Body of pancreas (tissue), 4 donors: Measurements from ENCODE around the gene CAPZA1. TPM values are rescaled to one million over a fixed set of nuclear protein-coding genes. Genes with fewer than 3 reads are reported as not detected.
A peak's percentile ranks its signal among the peaks of the same experiment; 100 is the strongest.

Source experiments
- ATAC-seq: fragments of 150-250 bp; one replicate; pipeline ENCODE4 v1.9.1; 2016
- DNase-seq, 4 donors: peaks; one replicate each; pipeline ENCODE4 v3.0.0-alpha.2; 2019
- H3K27ac ChIP-seq, 4 donors: fragments of 200-600 bp; sonication (generic); 1 replicate in 3 of 4; 2 replicates in 1 of 4; pipeline versions ENCODE4 v1.5.1 to v1.6.1; 2016 to 2019; ENCODE audit warnings: mild to moderate bottlenecking in 1 of 4, mixed read lengths in 1 of 4, moderate library complexity in 1 of 4
- H3K27me3 ChIP-seq, 2 donors: fragments of 200-600 bp; sonication (generic); one replicate each; pipeline ENCODE4 v1.6.0; 2016; ENCODE audit warnings: mild to moderate bottlenecking in 1 of 2
- H3K36me3 ChIP-seq, 2 donors: fragments of 200-600 bp; sonication (generic); replicated peaks in 1 of 2; 2 replicates each; pipeline ENCODE4 v1.5.1; 2016; ENCODE audit warnings: low read depth in 2 of 2; ENCODE audit not compliant: insufficient read depth in 1 of 2
- H3K4me1 ChIP-seq: fragments of 200-600 bp; sonication (generic); one replicate; pipeline ENCODE4 v1.6.0; 2016
- H3K4me3 ChIP-seq, 2 donors: fragments of 200-600 bp; sonication (generic); 1 replicate in 1 of 2; 2 replicates in 1 of 2; pipeline ENCODE4 v1.5.1; 2016 to 2019
- H3K9me3 ChIP-seq, 3 donors: fragments of 200-600 bp; sonication (generic); 1 replicate in 2 of 3; 2 replicates in 1 of 3; pipeline ENCODE4 v1.5.1; 2016
- CTCF ChIP-seq, 7 experiments: fragments of 450-650 bp in 4 of 7; fragments of 200-600 bp in 3 of 7; sonication (generic) in 3 of 7; IDR thresholded peaks; one replicate each; pipeline ENCODE4 v1.5.1; 2016 to 2019; ENCODE audit warnings: antibody characterized with exemption in 7 of 7
- POLR2A ChIP-seq, 3 donors: fragments of 450-650 bp; IDR thresholded peaks; one replicate each; pipeline ENCODE4 v1.6.1; 2016; ENCODE audit warnings: antibody characterized with exemption in 3 of 3, mild to moderate bottlenecking in 2 of 3
- WGBS, 2 donors: methylation state at CpG; one replicate each; pipeline ENCODE4 v1.1.5; 2017; 5-methylcytosine and 5-hydroxymethylcytosine counted together
- intact Hi-C: fragments of 100-400 bp; cut with DNase I; formaldehyde crosslinking; loops from one replicate; pipeline ENCODE4 v1.15.1; 2023
- total RNA-seq, 2 donors: library from RNA; depleted of rRNA; stranded (reverse); fragments of >200 nt; gene quantifications; one replicate each; pipeline ENCODE4 v1.1.0, GENCODE V29; 2016

The CAPZA1 gene
- total RNA-seq, 2 donors from 2014 or later: 56.0 to 66.9 TPM

- H3K27ac ChIP-seq: peak overlapping the region in 2 of 4 donors; percentile 71 to 73
- ATAC-seq (no peak), DNase-seq (peak in 2 of 4 donors; percentile 28 to 47)
- H3K4me1 ChIP-seq: peaks cover 32% of the 10 kb centered on the region
- H3K36me3 ChIP-seq: no peaks in the 10 kb centered on the region
- intact Hi-C loops: loop anchor here (10.0 kb wide), 1 partner anchor 330 kb away; no protein-coding TSS in a partner anchor
- peak overlapping the region; percentile 25 to 63 for H3K4me3 ChIP-seq
- TF ChIP-seq CTCF (IDR thresholded peaks at IDR 0.05) (peak in 1 of 7 experiments; percentile 10), POLR2A (IDR thresholded peaks at IDR 0.05) (no peak)
- H3K27me3 ChIP-seq: no peaks in the 10 kb centered on the region
- 2% methylated on average over 32 to 83 of the region's 86 CpGs for WGBS, 2 donors
- no peaks in the 10 kb centered on the region for H3K9me3 ChIP-seq
These were observed 95.0 kb downstream of the CAPZA1 start for GRCh38 chr1:112714313-112715263.

- TF ChIP-seq POLR2A (IDR thresholded peaks at IDR 0.05) (peak in 2 of 3 donors; percentile 46 to 49), CTCF (IDR thresholded peaks at IDR 0.05) (no peak)
- DNase-seq: peak; percentile 99 to 100 (median 99)
- WGBS, 2 donors: 0 to 1% methylated on average over 16 to 40 of the region's 51 CpGs
- ATAC-seq: peak; percentile 86
- Histone ChIP-seq H3K27me3 (no peaks in the 10 kb centered on the region), H3K36me3 (no peaks in the 10 kb centered on the region), H3K4me3 (peak within 1 kb of the TSS; percentile 25 to 63), H3K9me3 (no peaks in the 10 kb centered on the region), H3K4me1 (peaks cover 32% of the 10 kb centered on the region), H3K27ac (peak within 1 kb of the TSS; percentile 63 to 73 (median 72))
- intact Hi-C loops: loop anchor here (10.0 kb wide), 1 partner anchor 329 kb away; no protein-coding TSS in a partner anchor
These were observed 95.8 kb downstream of the CAPZA1 start, which contains the start of gene PPM1J for GRCh38 chr1:112715264-112716053. PPM1J (minus strand) TSS chr1:112715332; CDS start chr1:112715301, 31 bp downstream.

- Histone ChIP-seq H3K27me3 (no peaks in the 10 kb centered on the region), H3K36me3 (no peaks in the 10 kb centered on the region), H3K27ac (peak overlapping the region; percentile 63 to 73 (median 72)), H3K4me3 (no peak overlapping the region), H3K9me3 (no peaks in the 10 kb centered on the region), H3K4me1 (peaks cover 32% of the 10 kb centered on the region)
- intact Hi-C loops: loop anchor here (10.0 kb wide), 1 partner anchor 329 kb away; no protein-coding TSS in a partner anchor
- TF ChIP-seq CTCF (IDR thresholded peaks at IDR 0.05): peak; percentile 81 to 96 (median 94)
- TF ChIP-seq POLR2A (IDR thresholded peaks at IDR 0.05): no peak
- peak; percentile 70 for ATAC-seq
- WGBS, 2 donors: 13 to 20% methylated on average over 11 to 13 of the region's 13 CpGs
- peak; percentile 88 to 90 (median 89) for DNase-seq
These were observed 96.6 kb downstream of the CAPZA1 start for GRCh38 chr1:112716133-112716720.

- no peak for TF ChIP-seq CTCF (IDR thresholded peaks at IDR 0.05)
- no peak for TF ChIP-seq POLR2A (IDR thresholded peaks at IDR 0.05)
- H3K27ac ChIP-seq: no peak overlapping the region
- no peaks in the 10 kb centered on the region for H3K9me3 ChIP-seq
- ATAC-seq (no peak), DNase-seq (no peak)
- intact Hi-C loops: loop anchor here (10.0 kb wide), 1 partner anchor 327 kb away; no protein-coding TSS in a partner anchor
- no peaks in the 10 kb centered on the region for H3K27me3 ChIP-seq
- peaks cover 37% of the 10 kb centered on the region for H3K4me1 ChIP-seq
- 69 to 87% methylated on average over 2 of the region's 2 CpGs for WGBS, 2 donors
- H3K4me3 ChIP-seq: no peak overlapping the region
- no peaks in the 10 kb centered on the region for H3K36me3 ChIP-seq
These were observed 97.7 kb downstream of the CAPZA1 start for GRCh38 chr1:112717263-112717873.
